ENCODE data around the gene PARN. TPM values are rescaled to one million over a fixed set of nuclear protein-coding genes. Genes with fewer than 3 reads are reported as not detected.

PARN gene
- total and polyA plus RNA-seq, 9 of the 15 experiments (the other 6 are each of a cell fraction or from before 2014, with no cell fraction given): 9.6 to 51.3 (median 40.4) TPM

DNA sequence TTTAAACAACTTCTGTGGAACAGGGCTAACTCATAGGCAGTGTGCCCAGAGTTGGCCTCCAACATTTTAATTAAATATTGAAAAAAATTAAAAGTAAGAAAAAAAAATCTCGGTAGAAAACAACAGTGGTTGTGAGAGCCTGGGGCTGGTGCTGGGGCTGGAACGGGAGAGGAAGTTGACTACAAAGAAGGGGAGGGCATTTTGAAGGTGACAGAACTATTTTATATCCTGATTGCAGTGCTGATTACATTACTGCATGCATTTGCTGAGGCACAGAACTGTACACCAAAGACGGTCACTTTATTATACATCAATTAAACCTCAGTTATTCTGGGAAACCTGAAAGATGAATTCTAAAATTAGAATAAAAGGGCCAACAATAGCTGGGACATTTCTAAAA lies 142.5 kb downstream of the PARN start (continued):
- TF ChIP-seq, protein P1, sequence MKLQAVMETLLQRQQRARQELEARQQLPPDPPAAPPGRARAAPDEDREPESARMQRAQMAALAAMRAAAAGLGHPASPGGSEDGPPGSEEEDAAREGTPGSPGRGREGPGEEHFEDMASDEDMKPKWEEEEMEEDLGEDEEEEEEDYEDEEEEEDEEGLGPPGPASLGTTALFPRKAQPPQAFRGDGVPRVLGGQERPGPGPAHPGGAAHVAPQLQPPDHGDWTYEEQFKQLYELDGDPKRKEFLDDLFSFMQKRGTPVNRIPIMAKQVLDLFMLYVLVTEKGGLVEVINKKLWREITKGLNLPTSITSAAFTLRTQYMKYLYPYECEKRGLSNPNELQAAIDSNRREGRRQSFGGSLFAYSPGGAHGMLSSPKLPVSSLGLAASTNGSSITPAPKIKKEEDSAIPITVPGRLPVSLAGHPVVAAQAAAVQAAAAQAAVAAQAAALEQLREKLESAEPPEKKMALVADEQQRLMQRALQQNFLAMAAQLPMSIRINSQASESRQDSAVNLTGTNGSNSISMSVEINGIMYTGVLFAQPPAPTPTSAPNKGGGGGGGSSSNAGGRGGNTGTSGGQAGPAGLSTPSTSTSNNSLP (IDR thresholded peaks at IDR 0.05; ENCODE audit: borderline replicate concordance, low read depth, low read length): peak; percentile 89; the same call in 1 of the 2 replicates
- TF ChIP-seq, protein P2, sequence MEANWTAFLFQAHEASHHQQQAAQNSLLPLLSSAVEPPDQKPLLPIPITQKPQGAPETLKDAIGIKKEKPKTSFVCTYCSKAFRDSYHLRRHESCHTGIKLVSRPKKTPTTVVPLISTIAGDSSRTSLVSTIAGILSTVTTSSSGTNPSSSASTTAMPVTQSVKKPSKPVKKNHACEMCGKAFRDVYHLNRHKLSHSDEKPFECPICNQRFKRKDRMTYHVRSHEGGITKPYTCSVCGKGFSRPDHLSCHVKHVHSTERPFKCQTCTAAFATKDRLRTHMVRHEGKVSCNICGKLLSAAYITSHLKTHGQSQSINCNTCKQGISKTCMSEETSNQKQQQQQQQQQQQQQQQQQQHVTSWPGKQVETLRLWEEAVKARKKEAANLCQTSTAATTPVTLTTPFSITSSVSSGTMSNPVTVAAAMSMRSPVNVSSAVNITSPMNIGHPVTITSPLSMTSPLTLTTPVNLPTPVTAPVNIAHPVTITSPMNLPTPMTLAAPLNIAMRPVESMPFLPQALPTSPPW (CRISPR knock-in tag; IDR thresholded peaks at IDR 0.05): 0 out of 2 replicates have a peak, but pooled peaks have one; percentile 20
- TF ChIP-seq GABPA (tag; conservative IDR thresholded peaks at IDR 0.05; ENCODE audit: low read depth) (0 out of 2 replicates have a peak, but pooled peaks have one; percentile 37), STAT5A (IDR thresholded peaks at IDR 0.05; ENCODE audit: borderline replicate concordance, low read length) (no peak), ARHGAP35 (IDR thresholded peaks at IDR 0.05; ENCODE audit: partially characterized antibody) (no peak), TEAD4 (IDR thresholded peaks at IDR 0.05; ENCODE audit: low read length) (peak; percentile 34; the same call in 1 of the 2 replicates), TEAD4 (CRISPR knock-in tag; IDR thresholded peaks at IDR 0.05; ENCODE audit: borderline replicate concordance) (no peak), GATAD2B (IDR thresholded peaks at IDR 0.05; ENCODE audit: borderline replicate concordance) (no peak), SPI1 (IDR thresholded peaks at IDR 0.05; ENCODE audit: borderline replicate concordance, low read depth, low read length) (peak; percentile 85), DPF2 (IDR thresholded peaks at IDR 0.05) (no peak), NCOA6 (IDR thresholded peaks at IDR 0.05) (no peak), MAFF (IDR thresholded peaks at IDR 0.05; ENCODE audit: low read length) (no peak), HIVEP1 (CRISPR knock-in tag; IDR thresholded peaks at IDR 0.05) (no peak), BRCA1 (IDR thresholded peaks at IDR 0.05) (no peak), BRCA1 (CRISPR knock-in tag; IDR thresholded peaks at IDR 0.05) (no peak), HMG20B (CRISPR knock-in tag; IDR thresholded peaks at IDR 0.05) (no peak), ZNF699 (CRISPR knock-in tag; IDR thresholded peaks at IDR 0.05; ENCODE audit: insufficient replicate concordance) (no peak), CREM (IDR thresholded peaks at IDR 0.05; ENCODE audit: low read depth) (no peak)
- TF ChIP-seq, protein P3, sequence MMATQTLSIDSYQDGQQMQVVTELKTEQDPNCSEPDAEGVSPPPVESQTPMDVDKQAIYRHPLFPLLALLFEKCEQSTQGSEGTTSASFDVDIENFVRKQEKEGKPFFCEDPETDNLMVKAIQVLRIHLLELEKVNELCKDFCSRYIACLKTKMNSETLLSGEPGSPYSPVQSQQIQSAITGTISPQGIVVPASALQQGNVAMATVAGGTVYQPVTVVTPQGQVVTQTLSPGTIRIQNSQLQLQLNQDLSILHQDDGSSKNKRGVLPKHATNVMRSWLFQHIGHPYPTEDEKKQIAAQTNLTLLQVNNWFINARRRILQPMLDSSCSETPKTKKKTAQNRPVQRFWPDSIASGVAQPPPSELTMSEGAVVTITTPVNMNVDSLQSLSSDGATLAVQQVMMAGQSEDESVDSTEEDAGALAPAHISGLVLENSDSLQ (IDR thresholded peaks at IDR 0.05): peak; percentile 71
- TF ChIP-seq, protein P4, sequence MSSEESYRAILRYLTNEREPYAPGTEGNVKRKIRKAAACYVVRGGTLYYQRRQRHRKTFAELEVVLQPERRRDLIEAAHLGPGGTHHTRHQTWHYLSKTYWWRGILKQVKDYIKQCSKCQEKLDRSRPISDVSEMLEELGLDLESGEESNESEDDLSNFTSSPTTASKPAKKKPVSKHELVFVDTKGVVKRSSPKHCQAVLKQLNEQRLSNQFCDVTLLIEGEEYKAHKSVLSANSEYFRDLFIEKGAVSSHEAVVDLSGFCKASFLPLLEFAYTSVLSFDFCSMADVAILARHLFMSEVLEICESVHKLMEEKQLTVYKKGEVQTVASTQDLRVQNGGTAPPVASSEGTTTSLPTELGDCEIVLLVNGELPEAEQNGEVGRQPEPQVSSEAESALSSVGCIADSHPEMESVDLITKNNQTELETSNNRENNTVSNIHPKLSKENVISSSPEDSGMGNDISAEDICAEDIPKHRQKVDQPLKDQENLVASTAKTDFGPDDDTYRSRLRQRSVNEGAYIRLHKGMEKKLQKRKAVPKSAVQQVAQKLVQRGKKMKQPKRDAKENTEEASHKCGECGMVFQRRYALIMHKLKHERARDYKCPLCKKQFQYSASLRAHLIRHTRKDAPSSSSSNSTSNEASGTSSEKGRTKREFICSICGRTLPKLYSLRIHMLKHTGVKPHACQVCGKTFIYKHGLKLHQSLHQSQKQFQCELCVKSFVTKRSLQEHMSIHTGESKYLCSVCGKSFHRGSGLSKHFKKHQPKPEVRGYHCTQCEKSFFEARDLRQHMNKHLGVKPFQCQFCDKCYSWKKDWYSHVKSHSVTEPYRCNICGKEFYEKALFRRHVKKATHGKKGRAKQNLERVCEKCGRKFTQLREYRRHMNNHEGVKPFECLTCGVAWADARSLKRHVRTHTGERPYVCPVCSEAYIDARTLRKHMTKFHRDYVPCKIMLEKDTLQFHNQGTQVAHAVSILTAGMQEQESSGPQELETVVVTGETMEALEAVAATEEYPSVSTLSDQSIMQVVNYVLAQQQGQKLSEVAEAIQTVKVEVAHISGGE (CRISPR knock-in tag; IDR thresholded peaks at IDR 0.05): 0 out of 6 replicates have a peak, but pooled peaks of 1 of the 3 experiments have one; percentile 17
- TF ChIP-seq, protein P5, sequence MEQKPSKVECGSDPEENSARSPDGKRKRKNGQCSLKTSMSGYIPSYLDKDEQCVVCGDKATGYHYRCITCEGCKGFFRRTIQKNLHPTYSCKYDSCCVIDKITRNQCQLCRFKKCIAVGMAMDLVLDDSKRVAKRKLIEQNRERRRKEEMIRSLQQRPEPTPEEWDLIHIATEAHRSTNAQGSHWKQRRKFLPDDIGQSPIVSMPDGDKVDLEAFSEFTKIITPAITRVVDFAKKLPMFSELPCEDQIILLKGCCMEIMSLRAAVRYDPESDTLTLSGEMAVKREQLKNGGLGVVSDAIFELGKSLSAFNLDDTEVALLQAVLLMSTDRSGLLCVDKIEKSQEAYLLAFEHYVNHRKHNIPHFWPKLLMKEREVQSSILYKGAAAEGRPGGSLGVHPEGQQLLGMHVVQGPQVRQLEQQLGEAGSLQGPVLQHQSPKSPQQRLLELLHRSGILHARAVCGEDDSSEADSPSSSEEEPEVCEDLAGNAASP (IDR thresholded peaks at IDR 0.05): no peak

Data from K562 (cell line).